GM19438 (cell line): ENCODE results near the gene ACTN2.

Source experiments
- ATAC-seq: cut with Tn5 transposase; IDR thresholded peaks from one replicate; pipeline ENCODE4 v1.9.1; 2021; ENCODE audit warnings: low read depth; ENCODE audit not compliant: unreplicated experiment

Gene ACTN2

GRCh38 chr1:236812334-236813030 is 126.2 kb downstream of the ACTN2 start:
- no peak for ATAC-seq
